WTC11 (cell line): ENCODE data around the gene NFX1. TPM values are rescaled to one million over a fixed set of nuclear protein-coding genes. Genes with fewer than 3 reads are reported as not detected.
"Not testable (repeated sequence)": the region's sequence is repeated elsewhere in the genome, so short reads cannot be mapped to it uniquely, and the experiment has no call there.

ENCODE experiments used
- ATAC-seq: fragments of 200-7000 bp; cut with Tn5 transposase; 2 replicates; pipeline ENCODE4 v1.10.0; 2021; ENCODE audit warnings: mild to moderate bottlenecking, moderate library complexity
- CTCF ChIA-PET: fragments of 300-600 bp; sonication (Branson Sonifier 250); formaldehyde crosslinking; loops from one replicate; lab custom pipeline; 2021; ENCODE audit warnings: antibody characterized with exemption; lab: Charles Lee
- POLR2A ChIA-PET: fragments of 350-600 bp; sonication (Branson Sonifier 250); formaldehyde crosslinking; loops from one replicate; lab custom pipeline; 2021; ENCODE audit warnings: antibody characterized with exemption; lab: Charles Lee
- DNase-seq: peaks from one replicate; pipeline ENCODE4 v3.0.0; 2021; ENCODE audit warnings: low spot score
- H3K27ac Mint-ChIP-seq: 2 replicates; pipeline ENCODE4 v1.8.0; 2021; ENCODE audit warnings: mixed read lengths
- H3K27me3 Mint-ChIP-seq: 2 replicates; pipeline ENCODE4 v1.8.0; 2021; ENCODE audit warnings: low read depth, mild to moderate bottlenecking, moderate library complexity, mixed read lengths
- H3K36me3 Mint-ChIP-seq: 2 replicates; pipeline ENCODE4 v1.8.0; 2021; ENCODE audit warnings: mixed read lengths
- H3K4me1 Mint-ChIP-seq: 2 replicates; pipeline ENCODE4 v1.8.0; 2022; ENCODE audit warnings: mixed read lengths
- H3K4me3 Mint-ChIP-seq: 2 replicates; pipeline ENCODE4 v1.8.0; 2021; ENCODE audit warnings: mild to moderate bottlenecking, moderate library complexity, mixed read lengths
- H3K9me3 Mint-ChIP-seq: 2 replicates; pipeline ENCODE4 v1.8.0; 2021; ENCODE audit warnings: mixed read lengths
- ATF1 ChIP-seq: sonication (generic); formaldehyde crosslinking; IDR thresholded peaks from 2 replicates; pipeline ENCODE4 v1.8.1; 2023; ENCODE audit warnings: mild to moderate bottlenecking, moderate library complexity, missing genetic modification reagents
- CTCF ChIP-seq: fragments of 200-600 bp; IDR thresholded peaks from 2 replicates; pipeline ENCODE4 v1.8.0; 2022; ENCODE audit warnings: antibody characterized with exemption
- E2F4 ChIP-seq: sonication (generic); formaldehyde crosslinking; IDR thresholded peaks from 2 replicates; pipeline ENCODE4 v1.8.1; 2022; ENCODE audit warnings: low read depth, mild to moderate bottlenecking, moderate library complexity, missing genetic modification reagents, borderline replicate concordance
- IRF2 ChIP-seq: sonication (generic); formaldehyde crosslinking; IDR thresholded peaks from 2 replicates; pipeline ENCODE4 v1.8.0; 2022; ENCODE audit warnings: low read depth, missing genetic modification reagents, borderline replicate concordance
- JUN ChIP-seq: sonication (generic); formaldehyde crosslinking; IDR thresholded peaks from 2 replicates; pipeline ENCODE4 v1.8.0; 2023; ENCODE audit warnings: mild to moderate bottlenecking, missing genetic modification reagents
- ZNF232 ChIP-seq: sonication (generic); formaldehyde crosslinking; IDR thresholded peaks from 2 replicates; pipeline ENCODE4 v1.8.0; 2022; ENCODE audit warnings: mild to moderate bottlenecking, missing genetic modification reagents
- total RNA-seq: library from RNA; stranded (reverse); gene quantifications from 3 replicates; pipeline ENCODE4 v1.2.3, GENCODE V29; 2021
- TF ChIP-seq, protein P1 (sequence below): sonication (generic); formaldehyde crosslinking; IDR thresholded peaks from 2 replicates; pipeline ENCODE4 v1.8.1; 2023; ENCODE audit warnings: mild to moderate bottlenecking, missing genetic modification reagents
- TF ChIP-seq, protein P2 (sequence below): sonication (generic); formaldehyde crosslinking; IDR thresholded peaks from 2 replicates; pipeline ENCODE4 v1.8.0; 2023; ENCODE audit warnings: mild to moderate bottlenecking, missing genetic modification reagents
- TF ChIP-seq, protein P3 (sequence below): sonication (generic); formaldehyde crosslinking; conservative IDR thresholded peaks from 2 replicates; pipeline ENCODE4 v1.8.1; 2023; ENCODE audit warnings: mild to moderate bottlenecking, low read depth, missing genetic modification reagents, moderate library complexity
- TF ChIP-seq, protein P4 (sequence below): sonication (generic); formaldehyde crosslinking; IDR thresholded peaks from 2 replicates; pipeline ENCODE4 v1.8.0; 2022; ENCODE audit warnings: mild to moderate bottlenecking, missing genetic modification reagents

The NFX1 gene
- total RNA-seq, 1 experiment from 2014 or later = 30.9 TPM

GRCh38 chr9:33388110-33388994, 98.0 kb downstream of the NFX1 start:
- H3K27ac Mint-ChIP-seq = no peak overlapping the region
- peaks cover 2% of the 10 kb centered on the region; the same call in 1 of the 2 replicates for H3K27me3 Mint-ChIP-seq
- ChIA-PET CTCF (interaction anchor here (0.6 to 1.2 kb wide), 2 partner anchors 13 to 65 kb away, joined by 3 to 7 read pairs; no protein-coding TSS in a partner anchor), POLR2A (no interaction called here)
- H3K9me3 Mint-ChIP-seq = no peaks in the 10 kb centered on the region
- H3K4me3 Mint-ChIP-seq = no peak overlapping the region
- peak; percentile 33 for DNase-seq
- H3K4me1 Mint-ChIP-seq = peaks cover 26% of the 10 kb centered on the region
- H3K36me3 Mint-ChIP-seq = no peaks in the 10 kb centered on the region
- TF ChIP-seq, protein P1, sequence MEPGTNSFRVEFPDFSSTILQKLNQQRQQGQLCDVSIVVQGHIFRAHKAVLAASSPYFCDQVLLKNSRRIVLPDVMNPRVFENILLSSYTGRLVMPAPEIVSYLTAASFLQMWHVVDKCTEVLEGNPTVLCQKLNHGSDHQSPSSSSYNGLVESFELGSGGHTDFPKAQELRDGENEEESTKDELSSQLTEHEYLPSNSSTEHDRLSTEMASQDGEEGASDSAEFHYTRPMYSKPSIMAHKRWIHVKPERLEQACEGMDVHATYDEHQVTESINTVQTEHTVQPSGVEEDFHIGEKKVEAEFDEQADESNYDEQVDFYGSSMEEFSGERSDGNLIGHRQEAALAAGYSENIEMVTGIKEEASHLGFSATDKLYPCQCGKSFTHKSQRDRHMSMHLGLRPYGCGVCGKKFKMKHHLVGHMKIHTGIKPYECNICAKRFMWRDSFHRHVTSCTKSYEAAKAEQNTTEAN (CRISPR knock-in tag) = no peak
- TF ChIP-seq, protein P2, sequence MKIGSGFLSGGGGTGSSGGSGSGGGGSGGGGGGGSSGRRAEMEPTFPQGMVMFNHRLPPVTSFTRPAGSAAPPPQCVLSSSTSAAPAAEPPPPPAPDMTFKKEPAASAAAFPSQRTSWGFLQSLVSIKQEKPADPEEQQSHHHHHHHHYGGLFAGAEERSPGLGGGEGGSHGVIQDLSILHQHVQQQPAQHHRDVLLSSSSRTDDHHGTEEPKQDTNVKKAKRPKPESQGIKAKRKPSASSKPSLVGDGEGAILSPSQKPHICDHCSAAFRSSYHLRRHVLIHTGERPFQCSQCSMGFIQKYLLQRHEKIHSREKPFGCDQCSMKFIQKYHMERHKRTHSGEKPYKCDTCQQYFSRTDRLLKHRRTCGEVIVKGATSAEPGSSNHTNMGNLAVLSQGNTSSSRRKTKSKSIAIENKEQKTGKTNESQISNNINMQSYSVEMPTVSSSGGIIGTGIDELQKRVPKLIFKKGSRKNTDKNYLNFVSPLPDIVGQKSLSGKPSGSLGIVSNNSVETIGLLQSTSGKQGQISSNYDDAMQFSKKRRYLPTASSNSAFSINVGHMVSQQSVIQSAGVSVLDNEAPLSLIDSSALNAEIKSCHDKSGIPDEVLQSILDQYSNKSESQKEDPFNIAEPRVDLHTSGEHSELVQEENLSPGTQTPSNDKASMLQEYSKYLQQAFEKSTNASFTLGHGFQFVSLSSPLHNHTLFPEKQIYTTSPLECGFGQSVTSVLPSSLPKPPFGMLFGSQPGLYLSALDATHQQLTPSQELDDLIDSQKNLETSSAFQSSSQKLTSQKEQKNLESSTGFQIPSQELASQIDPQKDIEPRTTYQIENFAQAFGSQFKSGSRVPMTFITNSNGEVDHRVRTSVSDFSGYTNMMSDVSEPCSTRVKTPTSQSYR = no peak
- TF ChIP-seq ZNF232 (CRISPR knock-in tag) = no peak
- TF ChIP-seq, protein P3, sequence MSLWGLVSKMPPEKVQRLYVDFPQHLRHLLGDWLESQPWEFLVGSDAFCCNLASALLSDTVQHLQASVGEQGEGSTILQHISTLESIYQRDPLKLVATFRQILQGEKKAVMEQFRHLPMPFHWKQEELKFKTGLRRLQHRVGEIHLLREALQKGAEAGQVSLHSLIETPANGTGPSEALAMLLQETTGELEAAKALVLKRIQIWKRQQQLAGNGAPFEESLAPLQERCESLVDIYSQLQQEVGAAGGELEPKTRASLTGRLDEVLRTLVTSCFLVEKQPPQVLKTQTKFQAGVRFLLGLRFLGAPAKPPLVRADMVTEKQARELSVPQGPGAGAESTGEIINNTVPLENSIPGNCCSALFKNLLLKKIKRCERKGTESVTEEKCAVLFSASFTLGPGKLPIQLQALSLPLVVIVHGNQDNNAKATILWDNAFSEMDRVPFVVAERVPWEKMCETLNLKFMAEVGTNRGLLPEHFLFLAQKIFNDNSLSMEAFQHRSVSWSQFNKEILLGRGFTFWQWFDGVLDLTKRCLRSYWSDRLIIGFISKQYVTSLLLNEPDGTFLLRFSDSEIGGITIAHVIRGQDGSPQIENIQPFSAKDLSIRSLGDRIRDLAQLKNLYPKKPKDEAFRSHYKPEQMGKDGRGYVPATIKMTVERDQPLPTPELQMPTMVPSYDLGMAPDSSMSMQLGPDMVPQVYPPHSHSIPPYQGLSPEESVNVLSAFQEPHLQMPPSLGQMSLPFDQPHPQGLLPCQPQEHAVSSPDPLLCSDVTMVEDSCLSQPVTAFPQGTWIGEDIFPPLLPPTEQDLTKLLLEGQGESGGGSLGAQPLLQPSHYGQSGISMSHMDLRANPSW (CRISPR knock-in tag) = no peak
- TF ChIP-seq IRF2 = no peak
- no peak for TF ChIP-seq E2F4 (CRISPR knock-in tag)
- TF ChIP-seq ATF1 (CRISPR knock-in tag) = no peak
- no peak for TF ChIP-seq JUN (CRISPR knock-in tag)
- TF ChIP-seq CTCF = no peak
- ATAC-seq = peak; percentile 47

GRCh38 chr9:33391111-33391771, 100.9 kb downstream of the NFX1 start:
- TF ChIP-seq, protein P4, sequence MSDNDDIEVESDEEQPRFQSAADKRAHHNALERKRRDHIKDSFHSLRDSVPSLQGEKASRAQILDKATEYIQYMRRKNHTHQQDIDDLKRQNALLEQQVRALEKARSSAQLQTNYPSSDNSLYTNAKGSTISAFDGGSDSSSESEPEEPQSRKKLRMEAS (CRISPR knock-in tag) = 0 out of 2 replicates have a peak, but pooled peaks have one; percentile 33
- not testable (repeated sequence) for ATAC-seq, H3K36me3 Mint-ChIP-seq, H3K27me3 Mint-ChIP-seq, H3K4me3 Mint-ChIP-seq, H3K9me3 Mint-ChIP-seq, H3K27ac Mint-ChIP-seq
- CTCF ChIA-PET = interaction anchor here (0.7 to 3.1 kb wide), 8 partner anchors 12 to 75 kb away, joined by 3 to 17 read pairs (median 4); partner anchors contain the start of gene AQP7
- H3K4me1 Mint-ChIP-seq = peaks cover 28% of the 10 kb centered on the region
- POLR2A ChIA-PET = interaction anchor here (1.2 kb wide), 1 partner anchor 10 kb away, joined by 3 read pairs; no protein-coding TSS in a partner anchor
- DNase-seq = peak; percentile 37

GRCh38 chr9:33392591-33393021, 102.3 kb downstream of the NFX1 start:
- H3K27me3 Mint-ChIP-seq, ATAC-seq, POLR2A ChIA-PET, DNase-seq, H3K9me3 Mint-ChIP-seq, H3K36me3 Mint-ChIP-seq, H3K4me3 Mint-ChIP-seq, H3K27ac Mint-ChIP-seq: not testable (repeated sequence)
- CTCF ChIA-PET = interaction anchor here (0.5 to 3.1 kb wide), 5 partner anchors 11 to 91 kb away, joined by 4 to 17 read pairs (median 8); partner anchors contain the start of gene AQP7
- peaks cover 27% of the 10 kb centered on the region for H3K4me1 Mint-ChIP-seq
